HG03342 (cell line): ENCODE results near the gene MAL.

Experiments
- ATAC-seq: cut with Tn5 transposase; IDR thresholded peaks from one replicate; pipeline ENCODE4 v1.9.1; 2021; ENCODE audit warnings: mild to moderate bottlenecking, moderate library complexity; ENCODE audit not compliant: unreplicated experiment

MAL gene

GRCh38 chr2:95047629-95048510 is 22.4 kb downstream of the MAL start:
- ATAC-seq: no peak

- ATAC-seq: no peak
Observed at GRCh38 chr2:95048825-95049682, 23.5 kb downstream of the MAL start.

GRCh38 chr2:95049683-95049955 is 24.1 kb downstream of the MAL start:
- ATAC-seq: no peak

- no peak for ATAC-seq
Observed at GRCh38 chr2:95049961-95050360, 24.5 kb downstream of the MAL start.

GRCh38 chr2:95050385-95051300 is 25.1 kb downstream of the MAL start:
- no peak for ATAC-seq

GRCh38 chr2:95051626-95052025 is 26.1 kb downstream of the MAL start:
- ATAC-seq: no peak

GRCh38 chr2:95052307-95052706 is 26.8 kb downstream of the MAL start:
- ATAC-seq: no peak

- ATAC-seq: no peak
Observed at GRCh38 chr2:95052804-95053479, 27.4 kb downstream of the MAL start.

- ATAC-seq: no peak
Observed at GRCh38 chr2:95053543-95053942, 28.0 kb downstream of the MAL start.

- ATAC-seq: no peak
Observed at GRCh38 chr2:95054016-95054415, 28.5 kb downstream of the MAL start.

- ATAC-seq: no peak
Observed at GRCh38 chr2:95055262-95055661, 29.8 kb downstream of the MAL start.

GRCh38 chr2:95056044-95056443 is 30.5 kb downstream of the MAL start:
- no peak for ATAC-seq

GRCh38 chr2:95056461-95057459 is 31.3 kb downstream of the MAL start:
- no peak for ATAC-seq

GRCh38 chr2:95057535-95058370 is 32.2 kb downstream of the MAL start:
- ATAC-seq: no peak

GRCh38 chr2:95058466-95058988 is 33.0 kb downstream of the MAL start:
- no peak for ATAC-seq

GRCh38 chr2:95058989-95059641 is 33.6 kb downstream of the MAL start:
- ATAC-seq: no peak

- no peak for ATAC-seq
Observed at GRCh38 chr2:95059656-95060370, 34.3 kb downstream of the MAL start.
